ENCODE data around the gene CYP2F1. TPM values are rescaled to one million over a fixed set of nuclear protein-coding genes. Genes with fewer than 3 reads are reported as not detected.
"Not testable (repeated sequence)": the region's sequence is repeated elsewhere in the genome, so short reads cannot be mapped to it uniquely, and the experiment has no call there.

The CYP2F1 gene
- total RNA-seq, 2 donors from 2014 or later, result not detected

- no peak for DNase-seq
- intact Hi-C loops (cut with DNase I), result no loop called here
- Histone ChIP-seq H3K4me3 (no peak overlapping the region), H3K9me3 (no peaks in the 10 kb centered on the region), H3K4me1 (no peaks in the 10 kb centered on the region), H3K27me3 (no peaks in the 10 kb centered on the region), H3K36me3 (replicated peaks in 1 of 2; ENCODE audit: insufficient read depth in 1 of 2, low read depth in 2 of 2) (no peaks in the 10 kb centered on the region), H3K27ac (no peak overlapping the region)
- no peak for ATAC-seq
- TF ChIP-seq CTCF (IDR thresholded peaks at IDR 0.05) (no peak), POLR2A (IDR thresholded peaks at IDR 0.05) (no peak)
- 25 to 44% methylated on average over 4 to 5 of the region's 5 CpGs for WGBS, 2 donors
Measured at GRCh38 chr19:41098762-41099161, 15.5 kb upstream of the CYP2F1 start.

- H3K36me3 ChIP-seq (replicated peaks in 1 of 2; ENCODE audit: insufficient read depth in 1 of 2, low read depth in 2 of 2); H3K4me3 ChIP-seq; H3K9me3 ChIP-seq; H3K27ac ChIP-seq; H3K4me1 ChIP-seq; ATAC-seq; H3K27me3 ChIP-seq; DNase-seq; intact Hi-C loops (cut with DNase I): not testable (repeated sequence)
- 50 to 70% methylated on average over 1 of the region's 1 CpG for WGBS, 2 donors
Measured at GRCh38 chr19:41102210-41102609, 12.0 kb upstream of the CYP2F1 start.

- Histone ChIP-seq H3K27ac (no peak overlapping the region), H3K36me3 (replicated peaks in 1 of 2; ENCODE audit: insufficient read depth in 1 of 2, low read depth in 2 of 2) (no peaks in the 10 kb centered on the region), H3K4me1 (no peaks in the 10 kb centered on the region), H3K27me3 (no peaks in the 10 kb centered on the region), H3K9me3 (no peaks in the 10 kb centered on the region), H3K4me3 (no peak overlapping the region)
- no peak for ATAC-seq
- TF ChIP-seq CTCF (IDR thresholded peaks at IDR 0.05) (no peak), POLR2A (IDR thresholded peaks at IDR 0.05) (no peak)
- intact Hi-C loops (cut with DNase I), result no loop called here
- no peak for DNase-seq
- WGBS, 2 donors, result 60 to 69% methylated on average over 3 of the region's 3 CpGs
Measured at GRCh38 chr19:41106177-41106576, 8.1 kb upstream of the CYP2F1 start.

- Histone ChIP-seq H3K4me3 (no peak overlapping the region), H3K4me1 (no peaks in the 10 kb centered on the region), H3K27me3 (no peaks in the 10 kb centered on the region), H3K36me3 (replicated peaks in 1 of 2; ENCODE audit: insufficient read depth in 1 of 2, low read depth in 2 of 2) (no peaks in the 10 kb centered on the region), H3K9me3 (no peaks in the 10 kb centered on the region), H3K27ac (no peak overlapping the region)
- 64 to 71% methylated on average over 9 of the region's 9 CpGs for WGBS, 2 donors
- TF ChIP-seq CTCF (IDR thresholded peaks at IDR 0.05) (no peak), POLR2A (IDR thresholded peaks at IDR 0.05) (no peak)
- intact Hi-C loops (cut with DNase I), result no loop called here
- no peak for ATAC-seq
- DNase-seq, result no peak
Measured at GRCh38 chr19:41111296-41111695, 2.9 kb upstream of the CYP2F1 start.

- ATAC-seq, result no peak
- Histone ChIP-seq H3K36me3 (replicated peaks in 1 of 2; ENCODE audit: insufficient read depth in 1 of 2, low read depth in 2 of 2) (no peaks in the 10 kb centered on the region), H3K4me1 (no peaks in the 10 kb centered on the region), H3K27ac (no peak overlapping the region), H3K9me3 (no peaks in the 10 kb centered on the region), H3K27me3 (no peaks in the 10 kb centered on the region), H3K4me3 (no peak overlapping the region)
- WGBS, 2 donors, result 73 to 85% methylated on average over 4 to 5 of the region's 5 CpGs
- DNase-seq, result no peak
- TF ChIP-seq CTCF (IDR thresholded peaks at IDR 0.05) (no peak), POLR2A (IDR thresholded peaks at IDR 0.05) (no peak)
- intact Hi-C loops (cut with DNase I), result no loop called here
Measured at GRCh38 chr19:41111750-41112295, 2.4 kb upstream of the CYP2F1 start.

All from body of pancreas (tissue), 4 donors.